Stimulated activated naive CD8-positive, alpha-beta T cell treated with anti-CD3 and anti-CD28 coated beads, Interleukin-15, Interleukin-2, amounts not matched to agents 100 U/mL and 50 U/mL, for 24 hours (primary cell): ENCODE results near the gene SMIM1.
"Not testable (repeated sequence)": the region's sequence is repeated elsewhere in the genome, so short reads cannot be mapped to it uniquely, and the experiment has no call there.

Experiments used
- ATAC-seq: fragments of 150-1000 bp; cut with Tn5 transposase; one replicate; pipeline ENCODE4 v1.10.0; 2021
- DNase-seq: peaks from one replicate; pipeline ENCODE4 v3.0.0; 2021

The SMIM1 gene

GRCh38 chr1:3736708-3737107 is 35.8 kb upstream of the SMIM1 start:
- DNase-seq, result no peak
- no peak for ATAC-seq

DNA sequence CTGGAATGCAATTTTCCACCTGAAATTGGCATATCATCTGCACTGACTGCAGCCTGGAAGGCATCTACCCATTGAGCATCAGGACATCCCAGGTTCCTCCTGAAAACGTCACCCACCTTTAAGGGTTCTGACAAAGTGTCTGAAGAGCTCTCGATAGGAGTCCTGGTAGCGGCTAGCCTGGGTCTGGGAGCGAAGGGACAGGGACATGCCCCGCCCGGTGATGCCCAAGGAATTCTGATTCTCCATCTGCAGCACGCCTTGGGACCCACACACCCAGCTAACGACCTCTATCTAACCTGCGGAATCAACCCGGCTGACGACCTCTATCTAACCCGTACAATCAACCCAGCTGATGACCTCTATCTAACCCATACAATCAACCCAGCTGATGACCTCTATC is 33.6 kb upstream of the SMIM1 start:
- DNase-seq (no peak), ATAC-seq (no peak)

- no peak for ATAC-seq
- no peak for DNase-seq
These were observed 32.5 kb upstream of the SMIM1 start for GRCh38 chr1:3740042-3740441.

DNA sequence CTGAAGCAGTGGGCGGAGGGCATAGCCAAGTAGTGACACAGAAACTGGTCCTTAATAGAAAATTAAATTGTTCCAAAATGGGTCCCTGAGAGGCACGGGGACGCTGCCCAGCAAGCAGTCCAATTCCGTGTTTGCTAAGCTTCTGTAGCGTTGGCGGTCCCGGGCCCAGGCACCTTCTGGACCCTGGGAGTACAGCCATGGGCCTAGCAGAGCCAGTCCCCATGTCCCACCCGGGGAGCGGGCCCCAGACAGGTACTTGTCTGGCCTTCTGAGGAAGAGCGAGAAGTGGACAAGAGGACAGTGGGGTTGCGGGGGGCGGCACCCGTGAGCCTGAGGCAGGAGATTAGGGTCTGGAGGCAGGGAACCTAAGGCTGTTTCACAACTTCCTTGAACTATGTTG is 31.8 kb upstream of the SMIM1 start:
- no peak for ATAC-seq

DNA sequence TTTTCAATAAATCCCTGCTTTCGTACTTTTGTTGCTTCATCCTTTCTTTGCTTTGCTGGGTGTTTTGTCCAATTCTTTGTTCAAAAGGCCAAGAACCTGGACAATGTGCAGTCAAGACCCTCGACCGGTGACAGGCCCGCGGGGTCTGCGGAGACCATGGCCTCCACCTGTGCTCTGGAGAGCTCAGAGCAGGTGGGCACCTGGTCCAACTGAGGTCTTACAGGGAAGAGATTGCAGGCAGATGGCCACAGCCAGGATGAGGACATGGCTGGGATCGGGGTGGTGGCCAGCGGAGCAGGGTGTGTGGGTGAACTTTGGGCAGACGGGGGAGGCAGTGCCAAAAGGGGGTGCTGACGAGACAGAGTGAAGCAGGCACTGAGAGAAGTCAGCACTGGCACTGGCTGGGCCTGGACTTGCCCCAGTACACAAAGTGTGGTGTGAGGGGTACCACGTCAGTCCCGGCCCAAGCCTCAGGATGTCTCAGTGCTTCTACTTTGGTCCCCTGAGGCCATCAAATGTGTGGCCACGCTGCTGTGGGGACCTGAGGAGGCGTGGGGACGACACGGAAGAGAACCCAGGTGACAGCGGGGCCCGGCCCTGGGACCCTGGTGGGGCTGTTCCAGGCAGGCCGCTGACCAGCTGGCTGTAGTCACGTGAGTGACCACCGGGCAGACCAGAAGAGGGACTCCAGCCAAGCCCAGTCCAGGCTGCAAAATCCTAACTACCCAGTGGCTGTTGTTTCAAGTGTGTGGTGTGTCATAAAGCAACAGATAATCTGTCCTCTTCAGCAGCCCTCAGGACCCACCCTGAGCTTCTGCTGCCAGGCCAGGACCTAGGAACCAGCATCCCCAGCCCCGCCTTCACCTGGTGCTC is 30.7 kb upstream of the SMIM1 start:
- ATAC-seq (no peak), DNase-seq (no peak)

More for the DNA sequence above, 31.8 kb upstream of the SMIM1 start:
- DNase-seq, result no peak

DNA sequence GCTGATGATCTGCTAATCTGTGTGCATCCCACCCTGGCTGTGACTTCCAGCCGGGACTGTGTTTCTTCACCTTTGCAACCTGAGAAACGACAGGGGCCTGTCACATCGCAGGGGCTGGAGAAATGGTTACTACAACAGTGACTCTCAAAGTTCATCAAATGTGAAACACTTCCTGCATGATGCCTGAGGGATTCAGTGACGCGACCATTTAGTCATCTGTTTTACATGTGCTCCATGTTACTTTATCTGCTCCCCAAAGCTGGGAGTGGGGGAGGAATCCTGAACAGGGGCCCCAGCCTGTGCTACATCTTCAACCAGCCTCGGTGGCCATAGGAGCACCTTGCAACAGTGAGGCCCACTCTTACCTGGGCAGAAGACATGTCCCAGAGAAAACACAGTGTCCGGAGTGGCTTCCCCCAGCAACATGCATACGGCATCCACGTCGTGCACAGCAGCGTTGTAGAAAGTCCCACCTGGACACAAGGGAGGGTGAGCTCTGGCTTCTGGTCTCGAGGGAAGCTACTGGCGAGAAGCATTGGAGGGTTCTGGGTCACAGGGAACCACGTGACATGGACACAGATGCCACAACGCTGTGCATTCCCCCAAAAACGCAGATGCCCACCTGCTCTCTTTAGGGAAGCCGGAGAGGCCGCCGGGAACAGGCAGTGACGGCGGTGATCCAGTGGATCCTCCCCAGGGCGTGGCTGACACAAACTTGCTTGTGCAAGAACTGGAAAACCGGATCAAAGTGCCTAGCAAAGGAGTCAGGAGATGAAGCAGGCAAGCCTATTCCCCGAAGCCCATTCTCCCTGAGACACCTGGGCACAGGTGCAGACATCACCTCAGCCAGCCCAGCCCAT is 29.9 kb upstream of the SMIM1 start:
- DNase-seq, result no peak
- ATAC-seq, result no peak

GRCh38 chr1:3743421-3743820 is 29.1 kb upstream of the SMIM1 start:
- no peak for ATAC-seq

DNA sequence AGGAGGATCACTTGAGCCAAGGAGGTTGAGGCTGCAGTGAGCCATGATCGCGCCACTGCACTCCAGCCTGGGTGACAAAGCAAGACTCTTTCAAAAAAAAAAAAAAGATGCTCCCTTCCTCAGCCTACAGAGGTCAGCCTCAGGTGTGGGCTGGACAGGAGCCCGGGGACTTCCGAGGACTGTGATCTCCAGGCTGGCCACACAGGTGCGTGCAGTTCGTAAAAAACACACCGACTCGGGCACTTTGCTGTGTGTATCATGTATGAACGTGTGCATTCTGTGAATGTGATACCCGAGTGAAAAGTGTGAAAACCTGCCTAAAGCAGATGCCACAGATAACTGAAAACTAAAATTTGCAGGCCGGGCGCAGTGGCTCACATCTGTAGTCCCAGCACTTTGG is 28.7 kb upstream of the SMIM1 start:
- DNase-seq, result no peak
- ATAC-seq, result no peak

More at GRCh38 chr1:3743421-3743820, 29.1 kb upstream of the SMIM1 start:
- DNase-seq, result no peak

DNA sequence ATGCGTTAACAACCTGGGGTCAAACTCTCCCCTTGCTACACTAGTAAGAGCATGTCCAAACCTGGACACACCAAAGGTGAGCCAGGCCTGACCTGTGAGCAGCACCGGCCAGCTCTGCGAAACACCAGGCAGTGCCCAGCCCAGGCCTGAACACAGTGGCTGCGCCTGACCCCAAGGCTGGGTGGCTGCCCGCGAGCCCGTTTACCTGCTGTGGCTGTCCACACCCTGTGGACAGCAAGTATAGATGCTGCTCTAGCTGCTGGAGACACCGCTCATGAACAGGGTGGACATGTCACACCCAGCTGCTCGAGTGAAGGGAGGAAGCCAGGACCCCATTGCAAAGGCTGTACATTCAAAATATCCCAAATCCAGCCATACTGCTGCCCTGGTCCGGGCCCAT is 27.9 kb upstream of the SMIM1 start:
- DNase-seq, result no peak
- no peak for ATAC-seq

DNA sequence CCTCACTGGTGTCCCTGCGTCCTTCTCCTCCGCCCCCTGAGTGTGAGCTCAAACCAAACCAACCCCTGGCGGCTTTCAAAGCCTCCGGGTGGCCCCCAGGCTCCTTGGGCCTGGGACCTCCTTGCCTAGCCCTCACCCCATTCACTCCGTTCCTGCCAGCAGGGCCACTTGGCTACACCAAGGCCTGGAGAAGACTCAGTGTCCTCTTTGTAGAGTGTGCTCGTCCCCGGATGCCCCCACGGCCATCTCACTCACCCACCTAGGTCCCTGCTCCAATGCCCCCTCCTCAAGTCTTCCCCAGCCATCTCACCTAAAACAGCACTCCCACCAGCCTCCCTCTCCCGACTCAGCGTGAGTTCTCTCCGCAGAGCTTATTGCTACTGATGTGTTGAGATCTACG is 27.5 kb upstream of the SMIM1 start:
- no peak for DNase-seq
- no peak for ATAC-seq

DNA sequence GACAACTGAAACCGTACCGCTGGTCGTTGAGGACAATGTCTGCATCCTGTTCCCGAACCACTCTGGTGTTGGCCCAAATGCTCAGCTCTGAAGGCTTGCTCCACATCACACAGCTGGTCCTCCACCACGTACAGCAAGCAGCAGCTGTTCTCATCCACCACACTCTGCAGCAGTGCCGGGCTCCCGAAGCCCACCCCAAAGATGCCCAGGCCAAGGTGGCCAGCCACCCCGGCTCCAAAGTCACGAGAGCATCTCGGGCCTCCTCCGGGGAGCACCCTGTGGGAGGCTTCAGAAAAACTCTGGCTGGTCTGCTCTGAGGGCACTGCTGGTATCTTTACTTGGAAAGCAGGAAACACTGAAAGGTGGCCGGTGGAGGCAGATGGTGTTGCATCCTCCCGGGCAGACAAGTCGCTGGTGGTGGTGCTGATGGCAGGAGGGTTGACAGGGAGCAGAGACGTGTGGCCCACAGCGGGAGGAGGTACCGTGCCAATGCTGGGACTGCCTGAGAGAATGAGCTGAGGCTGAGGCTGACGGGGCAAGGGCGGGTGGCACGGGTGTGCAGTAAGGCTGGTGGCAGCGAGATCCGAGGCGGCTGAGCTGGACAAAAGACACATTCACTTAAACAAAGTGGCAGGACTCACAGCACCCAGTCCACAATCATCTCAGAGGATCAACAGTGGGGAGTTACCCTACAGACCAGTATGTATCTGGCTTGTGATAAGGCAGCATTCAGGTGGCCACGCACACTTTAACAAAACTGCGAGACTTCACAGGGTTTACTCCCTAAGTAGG is 26.8 kb upstream of the SMIM1 start:
- ATAC-seq (no peak), DNase-seq (no peak)

GRCh38 chr1:3746389-3746829 is 26.1 kb upstream of the SMIM1 start:
- ATAC-seq, result no peak
- no peak for DNase-seq

DNA sequence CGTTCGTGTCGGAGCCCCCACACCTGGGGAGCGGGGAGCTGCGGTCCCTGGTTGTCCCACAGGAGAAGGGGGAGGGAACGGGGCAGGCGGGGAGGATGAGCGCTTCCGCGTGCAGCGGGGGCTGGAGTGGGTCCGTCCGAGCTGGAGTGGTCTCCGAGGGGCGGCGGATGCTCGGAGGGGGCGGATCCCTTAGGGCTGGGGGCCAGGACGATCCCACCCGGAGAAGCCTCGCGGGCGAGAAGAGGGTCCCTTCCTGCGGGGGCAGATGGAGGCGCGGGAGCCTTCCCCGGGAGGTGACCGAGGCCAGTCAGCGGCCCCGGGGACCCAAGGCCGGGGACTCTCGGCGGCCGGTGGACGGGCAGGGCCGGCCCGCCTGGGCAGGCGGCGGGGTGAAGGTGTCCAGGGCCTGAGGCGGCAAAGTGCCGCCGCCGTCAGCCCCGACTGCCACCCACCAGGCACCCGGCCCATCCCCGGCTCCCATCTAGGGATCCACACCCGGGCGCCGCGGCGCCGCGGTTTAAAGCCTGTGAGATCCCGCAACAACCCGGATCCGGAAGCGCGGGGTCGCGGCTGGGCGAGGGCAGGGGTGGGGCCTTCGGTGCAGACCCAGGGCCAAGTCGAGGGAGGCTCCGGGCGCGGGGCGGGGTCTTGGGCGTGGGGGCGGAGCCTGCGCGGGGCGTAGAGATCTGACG is 25.6 kb upstream of the SMIM1 start:
- peak; percentile 96 for ATAC-seq

DNA sequence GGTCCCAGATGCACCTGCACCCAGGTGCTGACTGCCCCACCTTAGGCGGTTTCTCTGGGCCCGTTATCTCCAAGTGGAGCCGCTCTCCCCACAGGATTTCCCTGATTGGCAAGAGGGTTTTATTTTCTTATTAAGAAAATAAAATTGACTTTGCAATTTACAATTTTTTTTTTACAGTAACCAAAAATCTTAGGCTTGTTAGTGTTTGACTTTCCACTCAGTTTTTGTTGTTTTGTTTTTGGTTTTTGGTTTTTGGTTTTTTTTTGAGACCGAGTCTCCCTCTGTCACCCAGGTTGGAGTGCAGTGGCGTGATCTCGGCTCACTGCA is 25.1 kb upstream of the SMIM1 start:
- DNase-seq, result no peak
- ATAC-seq, result no peak

More for the DNA sequence above, 25.6 kb upstream of the SMIM1 start:
- DNase-seq, result peak; percentile 92

DNA sequence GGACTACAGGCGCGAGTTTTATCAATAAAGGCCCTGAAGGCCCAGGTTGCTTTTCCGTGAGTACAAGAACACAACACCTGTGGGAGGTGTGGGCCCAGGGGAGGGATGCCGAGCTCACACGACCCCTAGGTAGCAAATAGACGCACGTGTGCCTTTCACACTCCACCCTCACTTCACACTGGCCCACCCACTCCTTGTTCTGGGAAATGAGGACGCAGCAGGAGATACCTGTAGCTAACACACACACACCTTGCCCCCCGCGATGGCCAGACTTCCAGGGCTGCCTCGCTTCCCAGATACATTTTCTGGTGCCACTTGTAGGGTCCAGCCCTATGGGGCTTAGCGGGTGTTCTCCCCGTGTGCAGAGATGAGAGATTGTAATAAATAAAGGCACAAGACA is 24.6 kb upstream of the SMIM1 start:
- ATAC-seq (no peak), DNase-seq (no peak)

DNA sequence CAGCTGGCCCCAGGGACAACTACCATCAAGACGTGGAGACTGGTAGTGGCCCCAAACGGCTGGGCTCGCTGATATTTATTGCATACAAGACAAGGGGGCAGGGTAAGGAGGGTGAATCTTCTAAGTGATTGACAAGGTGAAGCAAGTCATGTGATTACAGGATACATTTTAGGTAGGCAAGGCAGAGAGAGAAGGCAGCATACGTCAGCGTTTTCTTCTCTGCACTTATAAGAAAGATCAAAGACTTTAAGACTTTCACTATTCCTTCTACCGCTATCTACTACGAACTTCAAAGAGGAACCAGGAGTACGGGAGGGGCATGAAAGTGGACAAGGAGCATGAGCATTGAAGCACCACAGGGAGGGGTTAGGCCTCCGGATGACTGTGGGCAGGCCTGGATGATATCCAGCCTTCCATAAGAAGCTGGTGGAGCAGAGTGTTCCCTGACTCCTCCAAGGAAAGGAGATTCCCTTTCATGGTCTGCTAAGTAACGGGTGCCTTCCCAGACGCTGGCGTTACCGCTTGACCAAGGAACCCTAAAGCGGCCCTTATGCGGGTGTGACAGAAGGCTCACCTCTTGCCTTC is 24.1 kb upstream of the SMIM1 start:
- not testable (repeated sequence) for ATAC-seq, DNase-seq

DNA sequence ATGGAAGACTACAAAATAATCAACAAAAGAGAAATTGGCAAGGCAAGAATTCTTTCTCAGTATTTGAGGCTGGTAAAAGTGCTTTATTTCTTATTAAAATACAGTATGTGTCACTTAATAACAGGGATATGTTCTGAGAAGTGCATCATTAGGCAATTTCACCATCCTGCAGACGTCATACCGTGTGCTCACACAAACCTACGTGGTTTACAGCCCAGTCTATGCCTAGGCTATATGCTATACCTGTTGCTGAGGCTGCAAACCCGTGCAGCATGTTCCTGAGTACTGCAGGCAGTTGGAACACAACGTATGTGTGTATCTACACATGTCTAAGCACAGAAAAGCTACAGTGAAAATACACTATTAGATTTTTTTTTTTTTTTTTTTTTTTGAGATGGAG is 23.0 kb upstream of the SMIM1 start:
- ATAC-seq (no peak), DNase-seq (no peak)

DNA sequence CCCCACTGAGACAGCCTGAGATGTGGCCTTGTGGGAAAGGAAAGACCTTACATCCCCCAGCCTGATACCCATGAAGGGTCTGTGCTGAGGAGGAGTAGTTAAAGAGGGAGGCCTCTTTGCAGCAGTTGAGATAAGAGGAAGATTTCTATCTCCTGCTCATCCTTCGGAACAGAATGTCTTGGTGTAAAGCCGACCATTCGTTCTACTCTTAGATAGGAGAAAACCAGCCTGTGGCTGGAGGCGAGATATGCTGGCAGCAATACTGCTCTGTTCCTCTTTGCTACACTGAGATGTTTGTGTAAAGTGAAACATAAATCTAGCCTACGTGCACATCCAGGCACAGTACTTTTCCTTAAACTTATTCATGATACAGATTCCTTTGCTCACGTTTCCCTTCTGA is 21.8 kb upstream of the SMIM1 start:
- ATAC-seq (no peak), DNase-seq (no peak)

DNA sequence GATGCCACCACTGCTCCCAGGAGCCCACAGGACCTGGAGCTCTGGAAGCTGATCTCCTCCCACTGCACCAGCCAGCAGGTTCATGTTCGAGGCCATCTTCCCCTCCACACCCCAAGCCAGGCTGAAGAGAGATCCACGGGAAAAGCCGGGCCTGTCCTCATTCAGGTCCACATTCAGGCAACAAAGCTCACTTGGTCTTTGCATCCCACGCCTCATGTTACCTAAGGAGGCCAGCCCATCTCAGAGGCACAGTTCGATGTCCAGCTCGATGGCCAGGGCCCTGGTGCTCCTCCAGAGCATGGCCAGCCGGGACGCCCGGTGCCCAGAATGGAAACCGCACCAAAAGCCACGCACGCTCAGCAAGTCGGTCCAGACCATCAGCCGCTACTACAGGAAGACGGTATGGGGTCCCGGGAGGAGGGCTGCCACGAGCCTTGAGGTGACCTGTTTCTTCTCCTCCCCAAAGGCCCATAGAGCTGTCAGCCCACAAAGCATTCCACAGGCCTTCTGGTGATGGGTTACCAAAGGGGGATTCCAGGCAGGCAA is 20.1 kb upstream of the SMIM1 start, which contains the start of gene CCDC27:
CCDC27 (plus strand) TSS at position 51 of the 546 bp plus-strand sequence; CDS start at position 83, 32 bp downstream.
- DNase-seq (no peak), ATAC-seq (no peak)

DNA sequence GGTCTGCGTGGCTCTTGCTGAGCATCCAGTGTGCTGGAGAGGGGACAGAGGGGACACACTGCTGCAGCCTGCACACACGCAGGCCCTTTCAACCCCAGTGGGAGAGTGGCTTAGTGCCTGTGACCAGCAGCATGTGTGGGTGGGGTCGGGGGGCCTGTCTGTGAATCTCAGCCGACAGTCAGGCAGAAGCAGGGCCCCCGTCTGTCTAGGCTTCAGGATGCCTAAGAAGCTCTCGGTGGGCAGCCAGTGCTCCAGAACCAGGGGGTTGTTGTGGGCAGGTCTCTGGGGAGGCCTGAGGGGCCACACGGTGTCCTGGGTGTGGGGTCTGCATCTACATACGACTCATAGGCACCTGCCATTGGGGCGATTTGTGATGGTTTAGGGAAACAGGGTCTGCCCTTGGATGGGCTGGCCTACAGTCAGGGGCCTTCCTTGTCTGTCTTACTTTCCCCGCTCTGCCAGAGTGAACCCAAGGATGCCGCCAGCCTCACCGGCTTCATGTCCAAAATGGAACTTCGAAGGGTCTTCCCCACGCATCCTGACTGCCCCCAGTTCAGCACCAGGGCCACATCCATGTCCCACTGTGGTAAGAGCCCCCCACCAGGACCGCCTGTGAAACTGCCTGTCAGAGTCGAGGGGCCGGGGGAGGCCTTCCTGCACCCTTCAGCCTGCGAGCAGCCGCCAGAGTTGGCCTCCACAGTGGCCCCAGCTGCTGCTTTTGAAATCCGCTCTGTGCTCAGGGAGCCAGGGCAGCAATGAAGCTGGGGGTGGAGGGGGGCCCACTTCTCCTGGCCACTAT is 18.7 kb upstream of the SMIM1 start:
- ATAC-seq (no peak), DNase-seq (no peak)
